ENCODE measurements around the gene MBD4.

DNA sequence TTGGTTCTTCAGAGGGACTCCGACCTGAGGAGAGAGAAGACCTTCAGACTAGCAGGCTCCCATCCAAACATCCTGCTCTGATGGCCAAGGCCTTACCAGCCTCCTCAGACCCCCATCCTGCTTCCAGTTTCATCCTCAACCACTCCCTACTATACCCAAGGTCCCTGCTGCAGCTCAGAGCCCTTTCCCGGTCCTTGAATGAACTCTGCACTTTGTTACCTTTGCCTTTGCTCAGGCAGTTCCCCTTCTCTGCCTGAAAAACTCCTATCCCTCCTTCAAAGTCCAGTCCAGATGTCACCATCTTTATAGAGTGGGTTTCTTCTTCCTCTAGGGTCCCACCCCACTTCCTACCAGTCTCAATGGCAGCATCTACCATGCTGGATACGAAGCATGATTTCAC lies 24.4 kb downstream of the MBD4 start:
- TF ChIP-seq, protein P1, sequence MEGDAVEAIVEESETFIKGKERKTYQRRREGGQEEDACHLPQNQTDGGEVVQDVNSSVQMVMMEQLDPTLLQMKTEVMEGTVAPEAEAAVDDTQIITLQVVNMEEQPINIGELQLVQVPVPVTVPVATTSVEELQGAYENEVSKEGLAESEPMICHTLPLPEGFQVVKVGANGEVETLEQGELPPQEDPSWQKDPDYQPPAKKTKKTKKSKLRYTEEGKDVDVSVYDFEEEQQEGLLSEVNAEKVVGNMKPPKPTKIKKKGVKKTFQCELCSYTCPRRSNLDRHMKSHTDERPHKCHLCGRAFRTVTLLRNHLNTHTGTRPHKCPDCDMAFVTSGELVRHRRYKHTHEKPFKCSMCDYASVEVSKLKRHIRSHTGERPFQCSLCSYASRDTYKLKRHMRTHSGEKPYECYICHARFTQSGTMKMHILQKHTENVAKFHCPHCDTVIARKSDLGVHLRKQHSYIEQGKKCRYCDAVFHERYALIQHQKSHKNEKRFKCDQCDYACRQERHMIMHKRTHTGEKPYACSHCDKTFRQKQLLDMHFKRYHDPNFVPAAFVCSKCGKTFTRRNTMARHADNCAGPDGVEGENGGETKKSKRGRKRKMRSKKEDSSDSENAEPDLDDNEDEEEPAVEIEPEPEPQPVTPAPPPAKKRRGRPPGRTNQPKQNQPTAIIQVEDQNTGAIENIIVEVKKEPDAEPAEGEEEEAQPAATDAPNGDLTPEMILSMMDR (IDR thresholded peaks at IDR 0.05): no peak
- TF ChIP-seq POLR2AphosphoS5 (IDR thresholded peaks at IDR 0.05): no peak
